GM21737 (cell line): Measurements from ENCODE around the gene SCG3.

Experiments
- ATAC-seq: cut with Tn5 transposase; IDR thresholded peaks from one replicate; pipeline ENCODE4 v1.9.1; 2021; ENCODE audit warnings: mild to moderate bottlenecking, moderate library complexity; ENCODE audit not compliant: unreplicated experiment

SCG3 gene

GRCh38 chr15:51755790-51756189 lies 74.5 kb downstream of the SCG3 start:
- no peak for ATAC-seq

GRCh38 chr15:51756482-51756881 lies 75.2 kb downstream of the SCG3 start:
- no peak for ATAC-seq

DNA sequence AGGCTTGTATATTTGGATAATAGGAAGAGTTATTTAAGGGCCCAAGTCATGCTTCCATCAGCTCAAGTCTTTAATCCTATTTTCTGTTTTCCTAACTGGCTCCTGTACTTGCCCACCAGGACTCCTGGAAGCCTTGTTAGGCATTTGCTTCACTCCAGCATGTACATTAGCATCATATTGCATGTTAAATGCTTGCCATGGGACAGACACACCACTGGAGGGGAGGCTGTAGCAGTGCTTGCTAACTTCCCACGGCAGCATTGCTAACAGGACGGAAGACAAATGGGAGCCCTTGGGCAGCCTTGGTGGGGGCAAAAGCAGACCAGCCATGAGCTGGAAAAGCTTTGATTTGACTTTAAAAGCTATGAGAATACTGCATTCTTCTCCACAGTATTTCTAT lies 76.1 kb downstream of the SCG3 start:
- no peak for ATAC-seq

DNA sequence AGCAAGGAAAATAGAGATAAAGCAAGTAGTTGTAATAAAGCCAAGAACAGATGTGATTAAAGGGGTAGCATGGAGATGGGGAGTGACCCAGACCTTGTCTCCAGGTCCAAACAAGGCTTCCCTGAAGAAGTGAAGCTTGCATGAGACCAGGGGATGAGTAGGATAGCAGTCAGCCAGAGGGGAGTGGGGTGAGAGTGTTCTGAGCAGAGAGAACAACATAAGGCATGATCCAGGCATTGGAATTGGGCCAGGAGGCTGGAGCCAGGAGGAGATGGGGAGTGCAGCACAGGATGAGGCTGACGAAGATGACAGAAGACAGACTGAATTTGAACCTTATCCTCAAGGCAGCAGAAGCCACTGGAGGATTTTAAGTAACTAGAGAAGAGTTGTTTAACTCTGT lies 77.3 kb downstream of the SCG3 start:
- ATAC-seq, result no peak

GRCh38 chr15:51759557-51760070 lies 78.3 kb downstream of the SCG3 start:
- no peak for ATAC-seq

GRCh38 chr15:51760805-51761204 lies 79.5 kb downstream of the SCG3 start:
- ATAC-seq, result no peak

GRCh38 chr15:51765751-51766150 lies 84.4 kb downstream of the SCG3 start:
- no peak for ATAC-seq

DNA sequence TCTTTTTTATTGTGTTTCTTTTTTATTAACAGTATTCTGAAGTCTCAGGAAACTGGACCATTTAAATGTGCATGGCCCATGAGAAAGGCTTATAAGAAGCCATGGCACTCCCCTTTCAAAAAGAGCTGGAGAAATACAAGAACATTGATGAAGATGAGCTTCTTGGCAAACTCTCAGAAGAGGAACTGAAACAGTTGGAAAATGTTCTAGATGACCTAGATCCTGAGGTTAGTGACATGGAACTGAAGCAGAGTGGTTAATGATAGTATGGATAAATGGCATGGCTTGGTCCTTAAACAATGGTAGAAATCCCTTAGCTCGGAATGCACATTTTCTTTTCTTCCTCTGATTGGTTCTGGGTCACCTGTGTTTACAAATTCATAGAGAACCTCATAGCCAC lies 85.0 kb downstream of the SCG3 start:
- ATAC-seq, result no peak

- no peak for ATAC-seq
Measured at GRCh38 chr15:51768018-51768417, 86.7 kb downstream of the SCG3 start.
